ENCODE results near the gene BANF1.

The BANF1 gene

DNA sequence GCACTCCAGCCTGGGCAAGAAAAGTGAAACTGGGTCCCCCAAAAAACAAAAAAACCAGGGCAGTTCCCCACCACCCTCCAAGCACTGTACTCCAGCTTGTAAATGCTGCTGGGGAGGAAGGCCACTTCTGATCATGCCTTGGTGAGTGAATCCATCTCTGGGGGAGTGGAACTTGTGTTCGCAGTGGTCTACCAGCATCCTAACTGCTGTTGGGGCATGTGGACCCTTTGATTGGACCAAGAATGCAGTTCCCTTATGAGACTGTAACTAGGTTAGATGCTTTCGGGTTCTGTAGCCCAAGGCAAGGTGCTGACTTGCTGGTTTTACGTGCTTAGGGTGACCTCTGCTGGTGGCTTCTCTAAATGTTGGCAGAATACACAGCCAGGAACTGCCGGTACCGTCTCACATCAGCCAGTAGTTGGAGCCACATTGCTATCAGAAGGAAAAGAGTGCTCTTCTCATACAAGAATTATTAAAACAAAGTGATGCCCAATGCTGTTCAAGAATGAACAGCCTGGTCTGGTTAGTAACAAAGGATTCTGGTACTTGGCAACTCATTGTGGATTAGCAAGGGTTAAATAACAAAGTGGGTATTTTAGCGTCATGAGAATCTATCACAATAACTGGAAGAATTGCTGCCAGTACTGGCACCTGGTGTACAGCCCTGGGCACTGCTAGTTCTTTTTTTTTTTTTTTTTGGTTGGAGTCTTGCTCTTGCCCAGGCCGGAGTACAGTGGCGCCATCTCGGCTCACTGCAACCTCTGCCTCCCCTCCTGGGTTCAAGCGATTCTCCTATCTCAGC lies 13.3 kb upstream of the BANF1 start:
- Histone ChIP-seq H3K27me3 (replicated peaks) (no peaks in the 10 kb centered on the region), H3K36me3 (replicated peaks) (no peaks in the 10 kb centered on the region), H3K27ac (no peak overlapping the region), H3K4me3 (ENCODE audit: low read depth, low read length) (no peak overlapping the region)
- peak; percentile 95 for DNase-seq
- in situ Hi-C loops (cut with HindIII; ENCODE audit: low pct_ligation_motif_present, low sequenced_read_pairs), result no loop called here
- TF ChIP-seq, protein P1, sequence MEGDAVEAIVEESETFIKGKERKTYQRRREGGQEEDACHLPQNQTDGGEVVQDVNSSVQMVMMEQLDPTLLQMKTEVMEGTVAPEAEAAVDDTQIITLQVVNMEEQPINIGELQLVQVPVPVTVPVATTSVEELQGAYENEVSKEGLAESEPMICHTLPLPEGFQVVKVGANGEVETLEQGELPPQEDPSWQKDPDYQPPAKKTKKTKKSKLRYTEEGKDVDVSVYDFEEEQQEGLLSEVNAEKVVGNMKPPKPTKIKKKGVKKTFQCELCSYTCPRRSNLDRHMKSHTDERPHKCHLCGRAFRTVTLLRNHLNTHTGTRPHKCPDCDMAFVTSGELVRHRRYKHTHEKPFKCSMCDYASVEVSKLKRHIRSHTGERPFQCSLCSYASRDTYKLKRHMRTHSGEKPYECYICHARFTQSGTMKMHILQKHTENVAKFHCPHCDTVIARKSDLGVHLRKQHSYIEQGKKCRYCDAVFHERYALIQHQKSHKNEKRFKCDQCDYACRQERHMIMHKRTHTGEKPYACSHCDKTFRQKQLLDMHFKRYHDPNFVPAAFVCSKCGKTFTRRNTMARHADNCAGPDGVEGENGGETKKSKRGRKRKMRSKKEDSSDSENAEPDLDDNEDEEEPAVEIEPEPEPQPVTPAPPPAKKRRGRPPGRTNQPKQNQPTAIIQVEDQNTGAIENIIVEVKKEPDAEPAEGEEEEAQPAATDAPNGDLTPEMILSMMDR (IDR thresholded peaks at IDR 0.05; ENCODE audit: low read depth, low read length, missing control alignments), result peak; percentile 94

DNA sequence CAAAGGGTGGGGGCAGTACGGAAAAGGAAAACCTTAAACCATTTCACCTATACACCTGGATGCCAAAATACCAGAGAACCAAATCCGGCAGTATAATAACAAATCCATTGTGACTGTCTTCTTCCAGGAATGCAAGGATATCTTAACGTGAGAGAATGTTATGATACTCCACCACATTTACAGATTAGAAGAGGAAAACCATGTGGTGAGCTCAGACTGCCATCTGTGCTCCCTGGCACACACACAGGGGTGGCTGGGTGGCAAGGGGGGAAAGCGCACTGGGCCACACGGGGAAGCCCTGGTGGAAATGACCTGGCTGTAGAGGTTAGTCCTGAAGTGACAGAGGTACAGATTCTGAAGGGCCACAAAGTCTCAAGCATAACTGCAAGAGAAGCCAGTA lies 10.2 kb upstream of the BANF1 start:
- in situ Hi-C loops (cut with HindIII; ENCODE audit: low pct_ligation_motif_present, low sequenced_read_pairs), result no loop called here
- DNase-seq, result no peak
- no peak overlapping the region for H3K27ac ChIP-seq
- H3K4me3 ChIP-seq (ENCODE audit: low read depth, low read length), result no peak overlapping the region
- TF ChIP-seq, protein P1 (IDR thresholded peaks at IDR 0.05; ENCODE audit: low read depth, low read length, missing control alignments), result no peak
- H3K36me3 ChIP-seq (replicated peaks), result peaks cover 4% of the 10 kb centered on the region
- H3K27me3 ChIP-seq (replicated peaks), result no peaks in the 10 kb centered on the region

DNA sequence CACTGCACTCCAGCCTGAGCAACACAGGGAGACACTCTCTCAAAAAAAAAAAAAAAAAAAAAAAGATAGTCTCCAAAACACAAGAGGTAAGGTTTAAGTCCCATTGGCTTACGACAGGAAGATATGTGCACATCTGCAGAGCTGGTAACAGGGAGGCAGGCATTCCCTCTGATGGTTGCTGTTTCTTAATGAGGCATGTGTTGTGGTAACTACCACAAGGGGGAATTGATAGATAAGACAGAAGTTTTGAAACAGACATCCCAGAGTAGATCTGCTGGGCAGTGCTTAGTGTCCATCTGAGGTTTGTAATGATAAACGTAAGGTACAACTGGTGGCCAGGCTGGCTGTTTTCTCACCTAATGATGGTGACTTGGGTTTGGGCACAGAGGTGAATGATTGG lies 5.0 kb upstream of the BANF1 start:
- peaks cover 36% of the 10 kb centered on the region for H3K36me3 ChIP-seq (replicated peaks)
- H3K27ac ChIP-seq, result no peak overlapping the region
- in situ Hi-C loops (cut with HindIII; ENCODE audit: low pct_ligation_motif_present, low sequenced_read_pairs), result no loop called here
- no peak overlapping the region for H3K4me3 ChIP-seq (ENCODE audit: low read depth, low read length)
- DNase-seq, result no peak
- H3K27me3 ChIP-seq (replicated peaks), result no peaks in the 10 kb centered on the region
- TF ChIP-seq, protein P1 (IDR thresholded peaks at IDR 0.05; ENCODE audit: low read depth, low read length, missing control alignments), result no peak

DNA sequence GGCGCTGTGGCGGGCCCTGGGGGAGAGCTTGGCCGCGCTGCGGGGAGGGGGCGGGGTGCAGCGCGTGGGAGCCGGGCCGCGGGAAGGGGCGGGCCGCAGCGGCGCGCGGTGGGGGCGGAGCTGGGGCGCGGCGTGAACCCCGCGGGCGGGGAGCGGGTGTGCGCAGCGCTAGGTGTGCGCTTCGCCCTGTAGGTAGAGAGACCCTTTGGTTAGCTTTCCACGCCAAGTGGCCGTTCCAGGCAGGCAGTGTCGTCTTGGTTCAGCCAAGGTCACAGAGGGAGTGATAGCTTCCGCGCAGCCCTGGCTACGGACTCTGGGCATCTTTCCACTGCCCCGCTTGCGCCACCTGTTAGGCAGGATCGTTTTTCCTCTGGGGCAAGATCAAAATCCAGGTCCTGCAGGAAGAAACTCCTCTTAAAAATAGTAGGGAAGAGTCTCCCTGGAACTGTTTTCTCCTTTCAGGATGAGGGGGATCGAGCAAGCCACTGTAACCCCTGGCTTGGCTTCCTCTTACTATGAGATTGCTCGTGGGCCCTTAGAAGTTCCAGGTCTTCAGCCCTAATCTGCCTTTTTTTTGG lies 434 bp downstream of the BANF1 start:
- H3K27ac ChIP-seq, result peak overlapping the region; percentile 87
- H3K4me3 ChIP-seq (ENCODE audit: low read depth, low read length), result peak overlapping the region; percentile 99
- in situ Hi-C loops (cut with HindIII; ENCODE audit: low pct_ligation_motif_present, low sequenced_read_pairs), result no loop called here
- TF ChIP-seq, protein P1 (IDR thresholded peaks at IDR 0.05; ENCODE audit: low read depth, low read length, missing control alignments), result no peak
- DNase-seq, result no peak
- H3K36me3 ChIP-seq (replicated peaks), result peaks cover 34% of the 10 kb centered on the region
- no peaks in the 10 kb centered on the region for H3K27me3 ChIP-seq (replicated peaks)

DNA sequence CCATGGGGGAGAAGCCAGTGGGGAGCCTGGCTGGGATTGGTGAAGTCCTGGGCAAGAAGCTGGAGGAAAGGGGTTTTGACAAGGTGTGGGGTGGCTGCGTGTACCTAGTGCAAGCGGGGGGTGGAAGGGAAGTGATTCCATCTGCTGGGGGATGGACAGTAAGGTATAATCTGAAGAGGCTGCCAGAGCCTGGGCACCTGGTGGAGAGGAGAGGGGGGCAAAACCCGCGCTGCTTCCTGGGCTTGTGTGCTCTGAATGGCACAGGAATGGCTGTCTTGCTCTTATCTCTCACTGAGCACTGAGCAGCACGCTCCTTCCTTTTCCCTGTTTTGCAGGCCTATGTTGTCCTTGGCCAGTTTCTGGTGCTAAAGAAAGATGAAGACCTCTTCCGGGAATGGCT lies 988 bp downstream of the BANF1 start:
- Histone ChIP-seq H3K36me3 (replicated peaks) (peaks cover 30% of the 10 kb centered on the region), H3K27ac (no peak overlapping the region), H3K27me3 (replicated peaks) (no peaks in the 10 kb centered on the region), H3K4me3 (ENCODE audit: low read depth, low read length) (peak overlapping the region; percentile 99)
- TF ChIP-seq, protein P1 (IDR thresholded peaks at IDR 0.05; ENCODE audit: low read depth, low read length, missing control alignments), result no peak
- in situ Hi-C loops (cut with HindIII; ENCODE audit: low pct_ligation_motif_present, low sequenced_read_pairs), result no loop called here
- DNase-seq, result no peak

Data from brain microvascular endothelial cell (primary cell).